Body of pancreas (tissue), 4 donors: ENCODE results near the gene CAMK2G. TPM values are rescaled to one million over a fixed set of nuclear protein-coding genes. Genes with fewer than 3 reads are reported as not detected.

Experiments used
- ATAC-seq: fragments of 150-250 bp; one replicate; pipeline ENCODE4 v1.9.1; 2016
- DNase-seq, 4 donors: peaks; one replicate each; pipeline ENCODE4 v3.0.0-alpha.2; 2019
- H3K27ac ChIP-seq, 4 donors: fragments of 200-600 bp; sonication (generic); 1 replicate in 3 of 4; 2 replicates in 1 of 4; pipeline versions ENCODE4 v1.5.1 to v1.6.1; 2016 to 2019; ENCODE audit warnings: mild to moderate bottlenecking in 1 of 4, mixed read lengths in 1 of 4, moderate library complexity in 1 of 4
- H3K27me3 ChIP-seq, 2 donors: fragments of 200-600 bp; sonication (generic); one replicate each; pipeline ENCODE4 v1.6.0; 2016; ENCODE audit warnings: mild to moderate bottlenecking in 1 of 2
- H3K36me3 ChIP-seq, 2 donors: fragments of 200-600 bp; sonication (generic); replicated peaks in 1 of 2; 2 replicates each; pipeline ENCODE4 v1.5.1; 2016; ENCODE audit warnings: low read depth in 2 of 2; ENCODE audit not compliant: insufficient read depth in 1 of 2
- H3K4me1 ChIP-seq: fragments of 200-600 bp; sonication (generic); one replicate; pipeline ENCODE4 v1.6.0; 2016
- H3K4me3 ChIP-seq, 2 donors: fragments of 200-600 bp; sonication (generic); 1 replicate in 1 of 2; 2 replicates in 1 of 2; pipeline ENCODE4 v1.5.1; 2016 to 2019
- H3K9me3 ChIP-seq, 3 donors: fragments of 200-600 bp; sonication (generic); 1 replicate in 2 of 3; 2 replicates in 1 of 3; pipeline ENCODE4 v1.5.1; 2016
- CTCF ChIP-seq, 7 experiments: fragments of 450-650 bp in 4 of 7; fragments of 200-600 bp in 3 of 7; sonication (generic) in 3 of 7; IDR thresholded peaks; one replicate each; pipeline ENCODE4 v1.5.1; 2016 to 2019; ENCODE audit warnings: antibody characterized with exemption in 7 of 7
- POLR2A ChIP-seq, 3 donors: fragments of 450-650 bp; IDR thresholded peaks; one replicate each; pipeline ENCODE4 v1.6.1; 2016; ENCODE audit warnings: antibody characterized with exemption in 3 of 3, mild to moderate bottlenecking in 2 of 3
- WGBS, 2 donors: methylation state at CpG; one replicate each; pipeline ENCODE4 v1.1.5; 2017; 5-methylcytosine and 5-hydroxymethylcytosine counted together
- intact Hi-C: fragments of 100-400 bp; cut with DNase I; formaldehyde crosslinking; loops from one replicate; pipeline ENCODE4 v1.15.1; 2023
- total RNA-seq, 2 donors: library from RNA; depleted of rRNA; stranded (reverse); fragments of >200 nt; gene quantifications; one replicate each; pipeline ENCODE4 v1.1.0, GENCODE V29; 2016

CAMK2G gene
- total RNA-seq, 2 donors from 2014 or later, result 14.8 to 17.4 TPM

- Histone ChIP-seq H3K27ac (no peak overlapping the region), H3K27me3 (no peaks in the 10 kb centered on the region), H3K36me3 (peaks cover 6 to 21% of the 10 kb centered on the region in 2 donors), H3K4me1 (peaks cover 31% of the 10 kb centered on the region), H3K9me3 (no peaks in the 10 kb centered on the region), H3K4me3 (no peak overlapping the region)
- DNase-seq (no peak), ATAC-seq (no peak)
- no peak for TF ChIP-seq POLR2A (IDR thresholded peaks at IDR 0.05)
- TF ChIP-seq CTCF (IDR thresholded peaks at IDR 0.05), result no peak
- 92% methylated on average over 14 of the region's 14 CpGs for WGBS, 2 donors
- intact Hi-C loops, result no loop called here
These were observed 66.9 kb downstream of the CAMK2G start for GRCh38 chr10:73807471-73807870.

- Histone ChIP-seq H3K9me3 (no peaks in the 10 kb centered on the region), H3K27ac (no peak overlapping the region), H3K4me1 (peaks cover 31% of the 10 kb centered on the region), H3K36me3 (peaks cover 9 to 31% of the 10 kb centered on the region in 2 donors), H3K4me3 (no peak overlapping the region), H3K27me3 (no peaks in the 10 kb centered on the region)
- 86 to 90% methylated on average over 14 of the region's 14 CpGs for WGBS, 2 donors
- no peak for ATAC-seq
- TF ChIP-seq POLR2A (IDR thresholded peaks at IDR 0.05) (peak in 1 of 3 donors; percentile 6), CTCF (IDR thresholded peaks at IDR 0.05) (no peak)
- intact Hi-C loops, result no loop called here
- no peak for DNase-seq
These were observed 68.0 kb downstream of the CAMK2G start for GRCh38 chr10:73806176-73806950.

GRCh38 chr10:73803680-73804286 lies 70.6 kb downstream of the CAMK2G start:
- DNase-seq (no peak), ATAC-seq (no peak)
- H3K4me1 ChIP-seq, result peaks cover 11% of the 10 kb centered on the region
- H3K27me3 ChIP-seq, result no peaks in the 10 kb centered on the region
- H3K27ac ChIP-seq, result no peak overlapping the region
- no peaks in the 10 kb centered on the region for H3K9me3 ChIP-seq
- H3K4me3 ChIP-seq, result no peak overlapping the region
- TF ChIP-seq POLR2A (IDR thresholded peaks at IDR 0.05) (no peak), CTCF (IDR thresholded peaks at IDR 0.05) (no peak)
- intact Hi-C loops, result no loop called here
- peaks cover 9 to 47% of the 10 kb centered on the region in 2 donors for H3K36me3 ChIP-seq

- intact Hi-C loops, result no loop called here
- TF ChIP-seq CTCF (IDR thresholded peaks at IDR 0.05) (no peak), POLR2A (IDR thresholded peaks at IDR 0.05) (no peak)
- ATAC-seq, result no peak
- H3K9me3 ChIP-seq, result no peaks in the 10 kb centered on the region
- peaks cover 9 to 50% of the 10 kb centered on the region in 2 donors for H3K36me3 ChIP-seq
- no peak overlapping the region for H3K27ac ChIP-seq
- H3K4me1 ChIP-seq, result peaks cover 5% of the 10 kb centered on the region
- DNase-seq, result no peak
- H3K4me3 ChIP-seq, result no peak overlapping the region
- no peaks in the 10 kb centered on the region for H3K27me3 ChIP-seq
- WGBS, 2 donors, result 82 to 87% methylated on average over 11 of the region's 11 CpGs
These were observed 71.9 kb downstream of the CAMK2G start for GRCh38 chr10:73802276-73802991.
